AG09309 (cell line): Measurements from ENCODE around the gene FAAP20.

Source experiments
- DNase-seq: peaks from one replicate; pipeline ENCODE4 v3.0.0-alpha.2; 2010; ENCODE audit warnings: low read depth
- H3K4me3 ChIP-seq: 2 replicates; pipeline ENCODE4 v1.5.1; 2011; ENCODE audit warnings: mild to moderate bottlenecking, low read depth, low read length, moderate library complexity; ENCODE audit not compliant: control insufficient read depth
- TF ChIP-seq, protein P1 (sequence below): IDR thresholded peaks from 2 replicates; pipeline ENCODE4 v1.5.1; 2011; ENCODE audit warnings: mild to moderate bottlenecking, low read depth, low read length, inconsistent platforms; ENCODE audit not compliant: insufficient read depth, control insufficient read depth; ENCODE audit errors: missing control alignments

Gene FAAP20

DNA sequence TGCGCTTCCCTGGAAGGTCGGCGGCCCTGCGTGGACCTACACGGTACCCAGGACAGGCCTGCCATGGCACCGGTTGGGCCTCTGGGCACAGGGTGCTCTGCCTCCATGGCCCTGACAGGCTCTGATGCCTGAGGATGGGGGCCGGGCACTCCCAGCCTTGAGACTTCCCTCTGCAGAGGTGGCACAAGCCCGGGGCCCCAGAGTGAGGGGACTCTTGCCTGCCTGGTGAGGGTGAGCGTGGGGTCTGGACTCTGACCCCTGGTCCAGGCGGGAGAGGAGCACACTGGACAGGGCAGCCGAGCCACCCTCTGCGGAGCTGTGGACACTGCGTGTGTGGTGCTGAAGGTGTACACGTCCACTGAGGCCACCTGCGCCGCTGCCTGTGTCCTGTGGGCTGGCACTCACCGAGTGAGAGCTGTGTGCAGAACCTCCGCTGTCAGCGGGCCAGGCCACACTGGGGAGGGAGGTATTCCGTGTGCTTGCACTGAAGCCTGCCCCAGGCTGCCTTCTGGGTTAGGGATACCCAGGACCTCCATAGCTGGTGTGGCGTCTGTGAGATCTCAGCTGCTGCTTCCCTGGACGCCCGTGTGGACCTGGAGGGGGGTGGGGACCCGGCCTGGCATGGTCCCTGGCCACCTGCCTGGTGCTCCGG is 43.9 kb upstream of the FAAP20 start:
- TF ChIP-seq, protein P1, sequence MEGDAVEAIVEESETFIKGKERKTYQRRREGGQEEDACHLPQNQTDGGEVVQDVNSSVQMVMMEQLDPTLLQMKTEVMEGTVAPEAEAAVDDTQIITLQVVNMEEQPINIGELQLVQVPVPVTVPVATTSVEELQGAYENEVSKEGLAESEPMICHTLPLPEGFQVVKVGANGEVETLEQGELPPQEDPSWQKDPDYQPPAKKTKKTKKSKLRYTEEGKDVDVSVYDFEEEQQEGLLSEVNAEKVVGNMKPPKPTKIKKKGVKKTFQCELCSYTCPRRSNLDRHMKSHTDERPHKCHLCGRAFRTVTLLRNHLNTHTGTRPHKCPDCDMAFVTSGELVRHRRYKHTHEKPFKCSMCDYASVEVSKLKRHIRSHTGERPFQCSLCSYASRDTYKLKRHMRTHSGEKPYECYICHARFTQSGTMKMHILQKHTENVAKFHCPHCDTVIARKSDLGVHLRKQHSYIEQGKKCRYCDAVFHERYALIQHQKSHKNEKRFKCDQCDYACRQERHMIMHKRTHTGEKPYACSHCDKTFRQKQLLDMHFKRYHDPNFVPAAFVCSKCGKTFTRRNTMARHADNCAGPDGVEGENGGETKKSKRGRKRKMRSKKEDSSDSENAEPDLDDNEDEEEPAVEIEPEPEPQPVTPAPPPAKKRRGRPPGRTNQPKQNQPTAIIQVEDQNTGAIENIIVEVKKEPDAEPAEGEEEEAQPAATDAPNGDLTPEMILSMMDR = no peak
- H3K4me3 ChIP-seq = no peak overlapping the region
- DNase-seq = no peak

DNA sequence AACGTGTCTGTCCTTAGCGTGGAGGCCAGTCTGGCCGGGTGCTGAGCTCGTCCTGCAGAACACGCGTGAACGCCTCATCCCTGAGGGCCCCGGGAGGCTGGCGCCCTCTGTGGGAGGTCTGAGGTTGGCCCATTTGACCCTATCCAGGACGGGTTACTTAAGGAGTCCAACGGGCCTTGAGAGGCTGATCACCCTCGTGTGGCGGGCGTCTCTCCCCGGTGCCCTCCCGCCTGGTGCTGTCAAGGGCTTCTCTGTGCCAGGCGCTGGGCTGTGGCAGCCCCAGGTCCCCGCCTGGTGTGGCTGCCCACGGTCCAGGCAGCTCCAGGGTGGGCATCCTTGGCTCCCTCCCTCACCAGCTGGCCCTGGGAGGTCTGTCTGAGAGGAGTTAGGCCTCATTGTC is 43.2 kb upstream of the FAAP20 start:
- TF ChIP-seq, protein P1 = peak; percentile 33
- no peak overlapping the region for H3K4me3 ChIP-seq
- no peak for DNase-seq

DNA sequence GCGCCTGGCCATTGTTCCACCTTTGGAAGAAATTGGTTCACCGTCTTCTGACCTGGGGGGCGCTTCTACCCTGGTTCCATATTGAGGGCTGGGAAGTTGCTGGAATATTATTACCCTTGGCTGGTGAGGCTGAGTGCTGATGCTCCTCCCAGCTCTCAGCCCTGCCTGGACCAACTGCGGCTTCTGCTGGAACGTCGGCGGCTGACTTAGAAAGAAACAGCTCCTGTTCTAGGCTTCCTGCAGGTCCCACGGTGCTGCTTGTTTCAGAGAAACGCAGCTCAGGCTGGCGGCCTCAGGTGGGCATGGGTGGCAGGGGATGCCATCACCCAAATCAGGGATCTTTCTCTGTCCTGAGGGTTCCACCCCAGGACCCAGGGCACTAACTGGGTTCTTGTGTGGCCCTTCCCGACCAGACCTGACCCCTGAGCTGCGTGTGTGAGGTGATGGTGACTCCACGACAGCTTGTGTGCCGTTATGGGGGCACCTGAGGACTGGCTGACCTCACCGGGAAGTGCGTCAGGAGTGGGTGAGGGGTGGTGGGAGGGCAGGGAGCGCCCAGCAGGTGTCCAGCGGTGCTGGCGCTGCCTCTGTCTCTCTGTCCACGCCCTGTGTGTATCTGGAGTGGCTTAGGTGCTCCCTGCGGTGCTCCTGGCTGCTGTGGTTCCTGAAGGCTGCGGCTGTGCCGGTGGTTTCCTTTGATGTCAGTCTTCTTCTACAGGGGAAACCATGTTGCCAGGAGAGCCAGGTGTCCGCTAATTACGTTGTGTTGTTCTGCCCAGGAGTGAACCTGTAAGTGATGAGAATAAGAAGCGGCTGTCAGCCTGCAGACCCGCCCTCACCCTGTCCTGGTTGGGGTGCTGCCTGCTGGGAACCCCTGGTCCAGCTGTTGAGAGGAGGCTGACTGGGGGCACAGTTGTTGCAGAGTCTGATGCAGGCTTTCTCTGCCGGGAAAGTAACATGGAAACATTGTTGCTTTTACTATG is 42.4 kb upstream of the FAAP20 start:
- DNase-seq = no peak
- TF ChIP-seq, protein P1 = no peak
- H3K4me3 ChIP-seq = no peak overlapping the region

DNA sequence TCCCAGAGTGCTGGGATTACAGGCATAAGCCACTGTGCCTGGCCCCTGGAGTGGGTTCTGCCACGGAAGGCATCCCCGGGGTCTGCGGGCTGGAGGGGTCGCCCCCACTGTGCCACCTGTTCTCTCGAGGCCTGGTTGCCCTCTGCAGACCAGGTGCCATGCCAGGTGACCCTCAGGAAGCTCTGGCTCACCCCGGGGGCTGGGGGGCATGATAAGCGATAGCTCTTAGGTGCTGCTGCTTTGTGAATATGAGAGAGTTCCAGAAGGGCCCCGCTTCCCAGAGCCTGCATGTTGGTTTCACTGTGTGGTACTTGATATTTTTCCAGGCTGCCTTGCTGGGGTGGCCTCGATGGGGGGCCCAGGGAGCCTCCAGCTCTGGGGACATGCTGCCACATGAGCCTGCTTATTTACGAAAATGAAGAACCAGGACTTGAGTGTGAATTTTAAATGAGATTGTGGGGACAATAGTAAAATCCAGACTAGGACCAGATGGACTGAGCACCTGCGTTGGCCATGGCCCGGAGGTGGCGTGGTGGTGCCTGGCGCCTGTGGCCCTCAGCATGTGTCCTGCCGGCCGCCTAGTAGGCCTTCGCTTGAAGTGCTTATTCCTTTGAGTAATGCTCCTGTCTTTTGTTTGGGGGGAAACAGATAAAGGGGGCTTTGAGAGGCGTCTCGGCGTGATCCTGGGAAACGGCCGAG is 40.9 kb upstream of the FAAP20 start:
- TF ChIP-seq, protein P1 = no peak
- H3K4me3 ChIP-seq = no peak overlapping the region
- DNase-seq = no peak

DNA sequence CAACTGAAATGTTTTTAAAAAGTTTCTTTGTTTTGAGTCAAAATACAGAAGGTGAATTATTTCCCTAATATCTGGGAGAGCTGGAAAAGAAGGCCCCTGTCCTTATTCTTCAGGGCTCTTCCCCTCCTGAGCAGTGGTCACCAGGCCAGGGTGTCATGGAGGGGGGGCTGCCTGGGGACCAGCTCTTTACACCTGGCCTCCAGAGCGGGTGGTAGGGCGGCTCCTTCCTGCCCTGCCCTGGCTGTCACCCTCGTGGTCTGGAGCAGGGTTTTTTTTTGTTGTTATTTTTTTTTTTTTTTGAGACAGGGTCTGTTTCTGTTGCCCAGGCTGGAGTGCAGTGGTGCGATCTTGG is 40.2 kb upstream of the FAAP20 start:
- peak overlapping the region; percentile 20 for H3K4me3 ChIP-seq
- TF ChIP-seq, protein P1 = no peak
- no peak for DNase-seq

DNA sequence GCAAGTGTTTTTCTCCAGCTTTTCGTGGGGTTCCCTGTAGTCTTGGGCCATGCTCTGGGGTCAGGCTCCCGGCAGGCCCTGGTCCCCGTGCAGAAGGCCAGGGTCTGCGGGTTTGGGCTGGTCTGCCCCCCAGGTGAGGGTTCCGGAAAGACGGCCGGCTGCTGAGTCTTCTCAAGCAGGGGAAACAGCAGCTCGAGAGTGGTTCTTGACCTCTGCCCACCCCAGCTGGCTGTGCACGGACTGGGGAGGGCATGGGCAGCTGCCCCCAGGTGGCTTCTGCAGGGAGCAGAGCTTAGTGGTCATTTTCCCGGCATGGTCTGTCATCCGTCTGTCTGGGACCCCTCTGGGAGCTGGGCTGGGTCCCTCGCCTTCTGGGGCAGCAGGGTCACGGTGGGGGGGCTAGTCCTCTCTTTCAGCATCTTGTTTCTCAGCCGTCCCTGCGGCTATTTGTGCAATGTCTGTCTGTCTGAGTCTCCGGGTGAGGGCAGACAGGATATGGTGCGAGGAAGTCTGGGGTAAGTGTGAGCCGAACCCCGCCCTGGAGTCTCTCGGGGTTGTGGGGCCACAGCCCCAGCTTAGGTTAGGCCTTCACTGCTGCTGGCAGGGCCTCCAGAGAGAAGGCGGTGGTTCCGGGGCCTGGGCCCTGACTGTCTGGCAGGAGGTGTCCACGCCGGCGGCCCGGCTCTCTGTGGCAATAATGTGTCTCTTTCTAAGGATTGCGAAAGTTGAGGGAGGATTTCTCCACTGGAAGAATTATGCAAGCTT is 39.6 kb upstream of the FAAP20 start:
- peak overlapping the region; percentile 94 for H3K4me3 ChIP-seq
- TF ChIP-seq, protein P1 = no peak
- DNase-seq = peak; percentile 89
